Hepatocyte (in vitro differentiated cells): Measurements from ENCODE around the gene LARP1. TPM values are rescaled to one million over a fixed set of nuclear protein-coding genes. Genes with fewer than 3 reads are reported as not detected.

Source experiments
- DNase-seq: peaks from one replicate; pipeline ENCODE4 v3.0.0-alpha.2; 2016; ENCODE audit warnings: low spot score
- H2AFZ ChIP-seq: fragments of 200-600 bp; sonication (generic); 2 replicates; pipeline ENCODE4 v1.6.0; 2016; ENCODE audit warnings: antibody characterized with exemption, mild to moderate bottlenecking
- H3K27ac ChIP-seq: fragments of 200-600 bp; sonication (generic); 2 replicates; pipeline ENCODE4 v1.5.1; 2016; ENCODE audit warnings: mild to moderate bottlenecking
- H3K27me3 ChIP-seq: fragments of 200-600 bp; sonication (generic); 2 replicates; pipeline ENCODE4 v1.6.1; 2016
- H3K36me3 ChIP-seq: fragments of 200-600 bp; sonication (generic); replicated peaks from 2 replicates; pipeline ENCODE4 v1.5.1; 2016; ENCODE audit warnings: low read depth; ENCODE audit not compliant: insufficient read depth
- H3K4me1 ChIP-seq: fragments of 200-600 bp; sonication (generic); 2 replicates; pipeline ENCODE4 v1.5.1; 2016; ENCODE audit warnings: mild to moderate bottlenecking, moderate library complexity; ENCODE audit not compliant: insufficient read depth
- H3K4me2 ChIP-seq: fragments of 200-600 bp; sonication (generic); 2 replicates; pipeline ENCODE4 v1.6.0; 2016
- H3K4me3 ChIP-seq: fragments of 200-600 bp; sonication (generic); 2 replicates; pipeline ENCODE4 v1.5.1; 2016; ENCODE audit warnings: mild to moderate bottlenecking
- H3K79me2 ChIP-seq: fragments of 200-600 bp; sonication (generic); 2 replicates; pipeline ENCODE4 v1.6.0; 2017; ENCODE audit warnings: mild to moderate bottlenecking
- H3K9me2 ChIP-seq: fragments of 200-600 bp; sonication (generic); replicated peaks from 2 replicates; pipeline ENCODE4 v1.6.0; 2017; ENCODE audit warnings: mild to moderate bottlenecking; ENCODE audit not compliant: insufficient read depth
- H3K9me3 ChIP-seq: fragments of 200-600 bp; sonication (generic); 2 replicates; pipeline ENCODE4 v1.5.1; 2016; ENCODE audit warnings: low read depth, mild to moderate bottlenecking
- H4K20me1 ChIP-seq: fragments of 200-600 bp; sonication (generic); 2 replicates; pipeline ENCODE4 v1.6.0; 2016; ENCODE audit warnings: mild to moderate bottlenecking; ENCODE audit not compliant: insufficient read depth, poor library complexity, severe bottlenecking
- CTCF ChIP-seq: fragments of 200-600 bp; sonication (generic); IDR thresholded peaks from 2 replicates; pipeline ENCODE4 v1.5.1; 2016; ENCODE audit warnings: antibody characterized with exemption, mild to moderate bottlenecking; ENCODE audit not compliant: poor library complexity
- EZH2 ChIP-seq: fragments of 200-600 bp; sonication (generic); IDR thresholded peaks from 2 replicates; pipeline ENCODE4 v1.6.1; 2016; ENCODE audit warnings: antibody characterized with exemption, mild to moderate bottlenecking, borderline replicate concordance
- EZH2phosphoT487 ChIP-seq: fragments of 200-600 bp; sonication (generic); IDR thresholded peaks from one replicate; pipeline ENCODE4 v1.6.1; 2018; ENCODE audit warnings: antibody characterized with exemption, mild to moderate bottlenecking, low read depth, moderate library complexity; ENCODE audit not compliant: unreplicated experiment, severe bottlenecking
- WGBS: methylation state at CpG from one replicate; pipeline ENCODE4 v1.1.6; 2016; ENCODE audit warnings: low lambda C conversion rate; ENCODE audit errors: missing lambda C conversion rate; 5-methylcytosine and 5-hydroxymethylcytosine counted together
- polyA plus RNA-seq: library from polyadenylated mRNA; unstranded; fragments of >200 nt; fragmentation: Nextera tagmentation; extraction: Ambion mirVana; gene quantifications from 2 replicates; pipeline ENCODE4 v1.2.1, GENCODE V29; 2016
- total RNA-seq: library from RNA; depleted of rRNA; stranded (reverse); fragments of >200 nt; gene quantifications from 2 replicates; pipeline ENCODE4 v1.2.3, GENCODE V29; 2014

Gene LARP1
- total and polyA plus RNA-seq, 2 experiments from 2014 or later = 62.9 to 75.0 TPM

DNA sequence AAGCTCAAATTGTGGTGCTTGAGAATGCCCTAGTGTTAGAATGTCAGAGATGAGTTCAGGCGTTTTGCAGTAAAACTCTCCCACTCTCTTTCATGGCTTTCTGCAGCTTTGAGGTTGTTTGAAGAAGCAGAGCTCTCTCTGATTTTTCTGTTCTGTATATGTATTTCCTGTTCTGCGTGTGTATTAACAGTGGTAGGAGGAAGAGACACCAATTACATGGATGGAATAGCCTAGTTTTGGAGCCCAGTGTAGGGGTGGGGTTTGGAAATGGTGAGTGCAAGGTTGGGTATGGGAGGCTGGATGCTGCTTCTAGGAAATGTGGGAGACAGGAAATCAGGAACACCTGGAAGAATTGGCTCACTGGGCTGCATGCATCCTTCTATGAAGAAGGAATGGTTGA, 12.4 kb downstream of the LARP1 start:
- no peak overlapping the region for H3K27ac ChIP-seq
- H3K27me3 ChIP-seq = no peaks in the 10 kb centered on the region
- TF ChIP-seq EZH2phosphoT487 (no peak), CTCF (no peak), EZH2 (no peak)
- no peak for DNase-seq
- no peaks in the 10 kb centered on the region for H3K36me3 ChIP-seq
- H2AFZ ChIP-seq = no peak overlapping the region
- peaks cover 100% of the 10 kb centered on the region for H3K79me2 ChIP-seq
- H3K4me1 ChIP-seq = peaks cover 51% of the 10 kb centered on the region
- 71% methylated on average over 2 of the region's 2 CpGs for WGBS
- peaks cover 100% of the 10 kb centered on the region for H4K20me1 ChIP-seq
- H3K9me2 ChIP-seq = no peaks in the 10 kb centered on the region
- H3K4me3 ChIP-seq = no peak overlapping the region
- no peak overlapping the region for H3K4me2 ChIP-seq
- no peaks in the 10 kb centered on the region for H3K9me3 ChIP-seq

- no peak overlapping the region for H3K4me2 ChIP-seq
- H2AFZ ChIP-seq = no peak overlapping the region
- H3K27me3 ChIP-seq = no peaks in the 10 kb centered on the region
- peaks cover 100% of the 10 kb centered on the region for H4K20me1 ChIP-seq
- 96% methylated on average over 2 of the region's 2 CpGs for WGBS
- H3K4me1 ChIP-seq = peaks cover 51% of the 10 kb centered on the region
- no peak overlapping the region for H3K4me3 ChIP-seq
- TF ChIP-seq EZH2 (no peak), CTCF (no peak), EZH2phosphoT487 (no peak)
- no peaks in the 10 kb centered on the region for H3K9me3 ChIP-seq
- no peaks in the 10 kb centered on the region for H3K9me2 ChIP-seq
- no peak overlapping the region for H3K27ac ChIP-seq
- peaks cover 100% of the 10 kb centered on the region for H3K79me2 ChIP-seq
- no peak for DNase-seq
- no peaks in the 10 kb centered on the region for H3K36me3 ChIP-seq
These were observed 13.0 kb downstream of the LARP1 start for GRCh38 chr5:154768207-154768606.

- no peak overlapping the region for H2AFZ ChIP-seq
- H3K79me2 ChIP-seq = peaks cover 100% of the 10 kb centered on the region
- H3K27me3 ChIP-seq = no peaks in the 10 kb centered on the region
- H3K36me3 ChIP-seq = no peaks in the 10 kb centered on the region
- peak overlapping the region; percentile 63 for H3K27ac ChIP-seq
- H3K4me3 ChIP-seq = no peak overlapping the region
- no peaks in the 10 kb centered on the region for H3K9me3 ChIP-seq
- WGBS = 84% methylated on average over 2 of the region's 2 CpGs
- H3K9me2 ChIP-seq = no peaks in the 10 kb centered on the region
- no peak for TF ChIP-seq CTCF
- DNase-seq = no peak
- H3K4me2 ChIP-seq = no peak overlapping the region
- H4K20me1 ChIP-seq = peaks cover 100% of the 10 kb centered on the region
- peaks cover 48% of the 10 kb centered on the region for H3K4me1 ChIP-seq
These were observed 14.9 kb downstream of the LARP1 start for GRCh38 chr5:154770111-154770510.

GRCh38 chr5:154771383-154771901, 16.3 kb downstream of the LARP1 start:
- no peak for TF ChIP-seq EZH2
- no peaks in the 10 kb centered on the region for H3K9me3 ChIP-seq
- no peak overlapping the region for H2AFZ ChIP-seq
- peak overlapping the region; percentile 72 for H3K27ac ChIP-seq
- peak; percentile 61 for DNase-seq
- H3K9me2 ChIP-seq = no peaks in the 10 kb centered on the region
- no peaks in the 10 kb centered on the region for H3K27me3 ChIP-seq
- peak overlapping the region; percentile 20 for H3K4me2 ChIP-seq
- H3K79me2 ChIP-seq = peaks cover 100% of the 10 kb centered on the region
- peaks cover 38% of the 10 kb centered on the region for H3K4me1 ChIP-seq
- H4K20me1 ChIP-seq = peaks cover 100% of the 10 kb centered on the region
- no peak overlapping the region for H3K4me3 ChIP-seq
- WGBS = 39% methylated on average over 10 of the region's 10 CpGs
- no peaks in the 10 kb centered on the region for H3K36me3 ChIP-seq
